Measurements from ENCODE around the gene COL24A1. TPM values are rescaled to one million over a fixed set of nuclear protein-coding genes. Genes with fewer than 3 reads are reported as not detected.

COL24A1 gene
- total and polyA plus RNA-seq, 2 of the 8 experiments (the other 6 are each of a cell fraction or from before 2014, with no cell fraction given): 0.23 to 1.1 TPM

DNA sequence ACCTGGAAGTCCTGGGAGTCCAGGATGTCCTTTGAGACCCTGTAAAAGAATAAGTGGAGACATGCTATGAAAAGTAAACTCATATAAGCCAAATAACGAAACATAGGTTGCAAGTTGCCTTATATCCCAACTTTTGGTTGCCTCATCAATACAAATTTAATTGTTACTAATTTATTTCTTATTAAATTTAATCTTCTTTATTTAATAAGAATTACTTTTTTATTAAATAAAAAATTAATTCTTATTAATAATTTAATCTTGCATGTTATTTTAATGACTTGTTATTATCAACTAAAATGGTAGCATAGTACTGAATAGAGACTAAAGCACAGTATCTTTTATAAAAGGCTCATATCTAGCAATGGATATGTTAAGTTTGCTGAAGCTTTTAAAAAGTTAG is 92.9 kb downstream of the COL24A1 start (continued):
- TF ChIP-seq, protein P1, sequence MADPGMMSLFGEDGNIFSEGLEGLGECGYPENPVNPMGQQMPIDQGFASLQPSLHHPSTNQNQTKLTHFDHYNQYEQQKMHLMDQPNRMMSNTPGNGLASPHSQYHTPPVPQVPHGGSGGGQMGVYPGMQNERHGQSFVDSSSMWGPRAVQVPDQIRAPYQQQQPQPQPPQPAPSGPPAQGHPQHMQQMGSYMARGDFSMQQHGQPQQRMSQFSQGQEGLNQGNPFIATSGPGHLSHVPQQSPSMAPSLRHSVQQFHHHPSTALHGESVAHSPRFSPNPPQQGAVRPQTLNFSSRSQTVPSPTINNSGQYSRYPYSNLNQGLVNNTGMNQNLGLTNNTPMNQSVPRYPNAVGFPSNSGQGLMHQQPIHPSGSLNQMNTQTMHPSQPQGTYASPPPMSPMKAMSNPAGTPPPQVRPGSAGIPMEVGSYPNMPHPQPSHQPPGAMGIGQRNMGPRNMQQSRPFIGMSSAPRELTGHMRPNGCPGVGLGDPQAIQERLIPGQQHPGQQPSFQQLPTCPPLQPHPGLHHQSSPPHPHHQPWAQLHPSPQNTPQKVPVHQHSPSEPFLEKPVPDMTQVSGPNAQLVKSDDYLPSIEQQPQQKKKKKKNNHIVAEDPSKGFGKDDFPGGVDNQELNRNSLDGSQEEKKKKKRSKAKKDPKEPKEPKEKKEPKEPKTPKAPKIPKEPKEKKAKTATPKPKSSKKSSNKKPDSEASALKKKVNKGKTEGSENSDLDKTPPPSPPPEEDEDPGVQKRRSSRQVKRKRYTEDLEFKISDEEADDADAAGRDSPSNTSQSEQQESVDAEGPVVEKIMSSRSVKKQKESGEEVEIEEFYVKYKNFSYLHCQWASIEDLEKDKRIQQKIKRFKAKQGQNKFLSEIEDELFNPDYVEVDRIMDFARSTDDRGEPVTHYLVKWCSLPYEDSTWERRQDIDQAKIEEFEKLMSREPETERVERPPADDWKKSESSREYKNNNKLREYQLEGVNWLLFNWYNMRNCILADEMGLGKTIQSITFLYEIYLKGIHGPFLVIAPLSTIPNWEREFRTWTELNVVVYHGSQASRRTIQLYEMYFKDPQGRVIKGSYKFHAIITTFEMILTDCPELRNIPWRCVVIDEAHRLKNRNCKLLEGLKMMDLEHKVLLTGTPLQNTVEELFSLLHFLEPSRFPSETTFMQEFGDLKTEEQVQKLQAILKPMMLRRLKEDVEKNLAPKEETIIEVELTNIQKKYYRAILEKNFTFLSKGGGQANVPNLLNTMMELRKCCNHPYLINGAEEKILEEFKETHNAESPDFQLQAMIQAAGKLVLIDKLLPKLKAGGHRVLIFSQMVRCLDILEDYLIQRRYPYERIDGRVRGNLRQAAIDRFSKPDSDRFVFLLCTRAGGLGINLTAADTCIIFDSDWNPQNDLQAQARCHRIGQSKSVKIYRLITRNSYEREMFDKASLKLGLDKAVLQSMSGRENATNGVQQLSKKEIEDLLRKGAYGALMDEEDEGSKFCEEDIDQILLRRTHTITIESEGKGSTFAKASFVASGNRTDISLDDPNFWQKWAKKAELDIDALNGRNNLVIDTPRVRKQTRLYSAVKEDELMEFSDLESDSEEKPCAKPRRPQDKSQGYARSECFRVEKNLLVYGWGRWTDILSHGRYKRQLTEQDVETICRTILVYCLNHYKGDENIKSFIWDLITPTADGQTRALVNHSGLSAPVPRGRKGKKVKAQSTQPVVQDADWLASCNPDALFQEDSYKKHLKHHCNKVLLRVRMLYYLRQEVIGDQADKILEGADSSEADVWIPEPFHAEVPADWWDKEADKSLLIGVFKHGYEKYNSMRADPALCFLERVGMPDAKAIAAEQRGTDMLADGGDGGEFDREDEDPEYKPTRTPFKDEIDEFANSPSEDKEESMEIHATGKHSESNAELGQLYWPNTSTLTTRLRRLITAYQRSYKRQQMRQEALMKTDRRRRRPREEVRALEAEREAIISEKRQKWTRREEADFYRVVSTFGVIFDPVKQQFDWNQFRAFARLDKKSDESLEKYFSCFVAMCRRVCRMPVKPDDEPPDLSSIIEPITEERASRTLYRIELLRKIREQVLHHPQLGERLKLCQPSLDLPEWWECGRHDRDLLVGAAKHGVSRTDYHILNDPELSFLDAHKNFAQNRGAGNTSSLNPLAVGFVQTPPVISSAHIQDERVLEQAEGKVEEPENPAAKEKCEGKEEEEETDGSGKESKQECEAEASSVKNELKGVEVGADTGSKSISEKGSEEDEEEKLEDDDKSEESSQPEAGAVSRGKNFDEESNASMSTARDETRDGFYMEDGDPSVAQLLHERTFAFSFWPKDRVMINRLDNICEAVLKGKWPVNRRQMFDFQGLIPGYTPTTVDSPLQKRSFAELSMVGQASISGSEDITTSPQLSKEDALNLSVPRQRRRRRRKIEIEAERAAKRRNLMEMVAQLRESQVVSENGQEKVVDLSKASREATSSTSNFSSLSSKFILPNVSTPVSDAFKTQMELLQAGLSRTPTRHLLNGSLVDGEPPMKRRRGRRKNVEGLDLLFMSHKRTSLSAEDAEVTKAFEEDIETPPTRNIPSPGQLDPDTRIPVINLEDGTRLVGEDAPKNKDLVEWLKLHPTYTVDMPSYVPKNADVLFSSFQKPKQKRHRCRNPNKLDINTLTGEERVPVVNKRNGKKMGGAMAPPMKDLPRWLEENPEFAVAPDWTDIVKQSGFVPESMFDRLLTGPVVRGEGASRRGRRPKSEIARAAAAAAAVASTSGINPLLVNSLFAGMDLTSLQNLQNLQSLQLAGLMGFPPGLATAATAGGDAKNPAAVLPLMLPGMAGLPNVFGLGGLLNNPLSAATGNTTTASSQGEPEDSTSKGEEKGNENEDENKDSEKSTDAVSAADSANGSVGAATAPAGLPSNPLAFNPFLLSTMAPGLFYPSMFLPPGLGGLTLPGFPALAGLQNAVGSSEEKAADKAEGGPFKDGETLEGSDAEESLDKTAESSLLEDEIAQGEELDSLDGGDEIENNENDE (IDR thresholded peaks at IDR 0.05; ENCODE audit: insufficient replicate concordance, low read length): no peak
- TF ChIP-seq HDAC6 (IDR thresholded peaks at IDR 0.05; ENCODE audit: low read depth, low read length) (no peak), CHD1 (IDR thresholded peaks at IDR 0.05; ENCODE audit: low read depth, low read length) (no peak), KDM1A (IDR thresholded peaks at IDR 0.05; ENCODE audit: borderline replicate concordance, low read length) (no peak), SIRT6 (IDR thresholded peaks at IDR 0.05; ENCODE audit: low read length) (no peak), SAP30 (IDR thresholded peaks at IDR 0.05; ENCODE audit: insufficient read depth, insufficient replicate concordance, low read length) (no peak), CTBP2 (IDR thresholded peaks at IDR 0.05; ENCODE audit: borderline replicate concordance, insufficient read depth, insufficient read length, low read length) (no peak), POLR2A (IDR thresholded peaks at IDR 0.05; ENCODE audit: control extremely low read depth in 1 of 2, low read depth in 2 of 2, low read length in 2 of 2) (no peak), TAF7 (optimal IDR thresholded peaks at IDR 0.05; ENCODE audit: borderline replicate concordance, low read depth, low read length) (no peak)
- TF ChIP-seq, protein P2, sequence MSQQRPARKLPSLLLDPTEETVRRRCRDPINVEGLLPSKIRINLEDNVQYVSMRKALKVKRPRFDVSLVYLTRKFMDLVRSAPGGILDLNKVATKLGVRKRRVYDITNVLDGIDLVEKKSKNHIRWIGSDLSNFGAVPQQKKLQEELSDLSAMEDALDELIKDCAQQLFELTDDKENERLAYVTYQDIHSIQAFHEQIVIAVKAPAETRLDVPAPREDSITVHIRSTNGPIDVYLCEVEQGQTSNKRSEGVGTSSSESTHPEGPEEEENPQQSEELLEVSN (IDR thresholded peaks at IDR 0.05): no peak
- TF ChIP-seq, protein P3, sequence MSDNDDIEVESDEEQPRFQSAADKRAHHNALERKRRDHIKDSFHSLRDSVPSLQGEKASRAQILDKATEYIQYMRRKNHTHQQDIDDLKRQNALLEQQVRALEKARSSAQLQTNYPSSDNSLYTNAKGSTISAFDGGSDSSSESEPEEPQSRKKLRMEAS (IDR thresholded peaks at IDR 0.05): no peak

All from H1 (cell line).